ENCODE data around the gene STK25.

Gene STK25

DNA sequence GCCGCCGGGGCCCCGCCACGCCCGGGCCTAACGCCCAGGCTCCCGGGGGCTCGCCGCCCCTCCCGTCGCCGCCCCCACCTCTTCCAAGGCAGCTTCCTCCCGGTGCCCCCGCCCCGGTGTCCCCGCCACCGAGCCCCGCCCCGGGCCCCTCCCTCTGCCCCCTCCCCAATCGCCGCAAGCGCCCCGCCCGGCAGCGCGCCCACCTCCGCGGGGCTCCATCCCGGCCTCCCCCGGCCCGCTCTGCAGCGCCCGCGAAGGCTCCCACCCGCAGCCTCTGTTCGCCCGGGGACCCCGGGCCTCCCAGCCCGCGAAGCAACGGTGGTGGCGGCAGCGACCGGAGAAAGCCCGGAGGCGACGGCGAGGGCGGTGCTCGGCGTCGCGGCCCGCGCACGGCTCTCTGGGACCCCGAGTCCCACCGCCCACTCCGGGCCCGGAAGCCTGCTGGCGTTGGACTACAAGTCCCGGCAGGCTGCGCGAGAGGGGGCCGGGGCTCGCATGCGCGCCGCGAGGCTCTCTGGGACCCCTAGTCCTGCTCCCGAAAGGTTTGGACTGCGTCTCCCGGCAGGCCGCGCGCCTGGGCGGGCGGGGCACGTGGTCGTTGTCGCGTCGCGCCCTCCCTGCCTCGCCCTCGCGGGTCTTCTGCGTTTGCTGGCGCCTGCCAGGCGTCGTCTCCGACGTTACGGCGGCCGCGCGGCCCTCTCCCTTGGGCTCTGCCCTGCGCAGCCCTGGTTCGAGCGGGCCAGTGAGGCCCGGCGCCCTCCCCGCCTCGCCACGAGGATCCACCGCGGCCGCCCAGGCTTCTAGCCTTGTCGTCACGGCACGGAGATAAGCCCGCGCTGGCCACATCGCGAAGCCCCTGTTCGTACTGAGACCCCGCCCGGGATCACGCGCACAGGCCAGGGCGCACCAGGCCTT is at the start of gene STK25:
Gene STK25 (minus strand): TSS at position 345 of the 915 bp plus-strand sequence. CDS start 549 bp downstream, outside the sequence.
- peak; percentile 94 for DNase-seq (ENCODE audit: extremely low read depth, low read depth)
- TF ChIP-seq, protein P1, sequence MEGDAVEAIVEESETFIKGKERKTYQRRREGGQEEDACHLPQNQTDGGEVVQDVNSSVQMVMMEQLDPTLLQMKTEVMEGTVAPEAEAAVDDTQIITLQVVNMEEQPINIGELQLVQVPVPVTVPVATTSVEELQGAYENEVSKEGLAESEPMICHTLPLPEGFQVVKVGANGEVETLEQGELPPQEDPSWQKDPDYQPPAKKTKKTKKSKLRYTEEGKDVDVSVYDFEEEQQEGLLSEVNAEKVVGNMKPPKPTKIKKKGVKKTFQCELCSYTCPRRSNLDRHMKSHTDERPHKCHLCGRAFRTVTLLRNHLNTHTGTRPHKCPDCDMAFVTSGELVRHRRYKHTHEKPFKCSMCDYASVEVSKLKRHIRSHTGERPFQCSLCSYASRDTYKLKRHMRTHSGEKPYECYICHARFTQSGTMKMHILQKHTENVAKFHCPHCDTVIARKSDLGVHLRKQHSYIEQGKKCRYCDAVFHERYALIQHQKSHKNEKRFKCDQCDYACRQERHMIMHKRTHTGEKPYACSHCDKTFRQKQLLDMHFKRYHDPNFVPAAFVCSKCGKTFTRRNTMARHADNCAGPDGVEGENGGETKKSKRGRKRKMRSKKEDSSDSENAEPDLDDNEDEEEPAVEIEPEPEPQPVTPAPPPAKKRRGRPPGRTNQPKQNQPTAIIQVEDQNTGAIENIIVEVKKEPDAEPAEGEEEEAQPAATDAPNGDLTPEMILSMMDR (IDR thresholded peaks at IDR 0.05; ENCODE audit: low read depth, low read length) = no peak

- TF ChIP-seq, protein P1 (IDR thresholded peaks at IDR 0.05; ENCODE audit: low read depth, low read length) = no peak
- no peak for DNase-seq (ENCODE audit: extremely low read depth, low read depth)
These were observed 48.4 kb upstream of the STK25 start for GRCh38 chr2:241556746-241557145.

GRCh38 chr2:241555711-241556110 is 47.3 kb upstream of the STK25 start:
- TF ChIP-seq, protein P1 (IDR thresholded peaks at IDR 0.05; ENCODE audit: low read depth, low read length) = no peak

GRCh38 chr2:241554610-241555322 is 46.4 kb upstream of the STK25 start:
- TF ChIP-seq, protein P1 (IDR thresholded peaks at IDR 0.05; ENCODE audit: low read depth, low read length) = no peak
- DNase-seq (ENCODE audit: extremely low read depth, low read depth) = no peak

More at GRCh38 chr2:241555711-241556110, 47.3 kb upstream of the STK25 start:
- no peak for DNase-seq (ENCODE audit: extremely low read depth, low read depth)

DNA sequence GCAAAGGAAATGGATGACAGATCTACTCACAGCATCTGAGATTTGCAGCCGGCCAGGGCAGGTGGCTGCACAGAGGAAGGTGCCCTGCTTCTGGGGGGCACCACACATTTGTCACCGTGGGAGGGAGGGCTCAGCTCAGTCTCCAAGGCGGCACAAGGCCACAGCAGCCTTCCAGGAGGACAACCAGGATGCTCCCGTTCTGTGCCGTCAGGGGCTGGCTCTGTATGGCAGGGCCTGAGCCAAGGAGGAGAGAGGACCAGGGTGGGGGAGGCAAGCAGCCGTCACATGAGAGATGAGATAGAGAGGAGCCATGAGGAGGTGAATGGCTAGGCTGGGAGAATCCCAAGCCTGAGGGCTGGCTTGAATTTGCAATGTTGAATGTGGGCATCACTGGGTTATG is 45.6 kb upstream of the STK25 start:
- TF ChIP-seq, protein P1 (IDR thresholded peaks at IDR 0.05; ENCODE audit: low read depth, low read length) = no peak
- DNase-seq (ENCODE audit: extremely low read depth, low read depth) = no peak

GRCh38 chr2:241553512-241553830 is 45.1 kb upstream of the STK25 start:
- TF ChIP-seq, protein P1 (IDR thresholded peaks at IDR 0.05; ENCODE audit: low read depth, low read length) = no peak
- no peak for DNase-seq (ENCODE audit: extremely low read depth, low read depth)

Data from AG09319 (cell line).